ENCODE data around the gene NKD1. TPM values are rescaled to one million over a fixed set of nuclear protein-coding genes. Genes with fewer than 3 reads are reported as not detected.

The NKD1 gene
- total and polyA plus RNA-seq, 2 of the 8 experiments (the other 6 are each of a cell fraction or from before 2014, with no cell fraction given): 0.70 to 4.5 TPM

DNA sequence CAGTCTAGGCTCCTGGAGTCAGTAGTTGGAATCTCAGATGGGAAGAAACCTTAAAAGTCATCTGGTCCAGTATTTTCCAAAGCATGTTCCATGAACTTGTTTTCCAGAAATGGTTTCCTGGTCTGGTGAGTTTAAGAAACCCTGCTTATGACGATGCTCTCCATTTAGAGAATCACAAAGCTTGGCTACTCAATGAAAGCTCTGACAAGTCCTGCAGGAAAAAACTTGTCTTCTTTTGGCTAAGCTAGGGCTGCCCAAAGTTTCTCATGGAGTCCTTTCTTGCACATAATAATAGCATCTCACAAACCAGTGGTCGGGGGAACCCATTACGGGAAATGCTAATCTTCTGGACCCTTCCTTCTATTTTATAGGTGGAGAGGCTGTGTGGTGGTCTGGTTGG lies 5.5 kb upstream of the NKD1 start:
- no peak overlapping the region for H4K5ac ChIP-seq (ENCODE audit: insufficient read length, low read depth, low read length)
- no peak overlapping the region for H3K4me2 ChIP-seq (ENCODE audit: insufficient read depth in 1 of 2, low read depth in 2 of 2, low read length in 2 of 2)
- POLR2A ChIA-PET (ENCODE audit: partially characterized antibody): no interaction called here
- WGBS, 2 experiments (ENCODE audit: extremely low coverage in 1 of 2, insufficient coverage in 1 of 2, insufficient read length in 1 of 2, insufficient replicate concordance in 2 of 2, low coverage in 1 of 2, low lambda C conversion rate in 2 of 2, missing lambda C conversion rate in 1 of 2): 92% methylated on average over 3 of the region's 3 CpGs; no CpG with 5 or more reads in 1 of the 2 experiments
- no peak overlapping the region for H3K9ac ChIP-seq (replicated peaks in 1 of 4; ENCODE audit: extremely low read depth in 1 of 4, low read depth in 3 of 4, low read length in 3 of 4)
- H3K23me2 ChIP-seq (ENCODE audit: low read depth, low read length): peaks cover 2% of the 10 kb centered on the region; the same call in 1 of the 2 replicates
- no peak overlapping the region for H4K91ac ChIP-seq (replicated peaks; ENCODE audit: insufficient read length, low read length)
- H3K27ac ChIP-seq (ENCODE audit: low read depth, low read length): no peak overlapping the region
- H3K18ac ChIP-seq (ENCODE audit: extremely low read depth, low read length): no peak overlapping the region
- no peaks in the 10 kb centered on the region for H3K79me2 ChIP-seq (ENCODE audit: control insufficient read depth in 1 of 2, insufficient read depth in 2 of 2, low read length in 2 of 2)
- H4K8ac ChIP-seq (ENCODE audit: extremely low read depth, insufficient read depth, low read length): no peak overlapping the region
- no peak overlapping the region for H2BK15ac ChIP-seq (ENCODE audit: low read length)
- H3K23ac ChIP-seq (ENCODE audit: insufficient read length): no peak overlapping the region
- H2BK120ac ChIP-seq (replicated peaks; ENCODE audit: low read depth, low read length): no peak overlapping the region
- no peak overlapping the region for H2BK12ac ChIP-seq (ENCODE audit: low read depth, low read length)
- no peak overlapping the region for H3K4ac ChIP-seq (replicated peaks; ENCODE audit: insufficient read length, low read depth, low read length)
- no peaks in the 10 kb centered on the region for H3K36me3 ChIP-seq (ENCODE audit: control insufficient read depth in 2 of 4, insufficient read depth in 4 of 4, low read length in 3 of 4)
- H3K4me3 ChIP-seq (ENCODE audit: extremely low read depth in 1 of 4, insufficient read depth in 2 of 4, low read depth in 3 of 4, low read length in 4 of 4): no peak overlapping the region
- H2BK5ac ChIP-seq (ENCODE audit: low read depth, low read length): no peak overlapping the region
- H2BK20ac ChIP-seq (ENCODE audit: low read length): no peak overlapping the region
- H3K79me1 ChIP-seq (ENCODE audit: low read depth, low read length): no peaks in the 10 kb centered on the region
- H3K27me3 ChIP-seq (replicated peaks in 1 of 4; ENCODE audit: control insufficient read depth in 3 of 4, extremely low read depth in 1 of 4, insufficient read depth in 3 of 4, low read length in 3 of 4): peaks cover 0 to 15% (median 10%) of the 10 kb centered on the region in 4 experiments; a peak in 4 of 7 replicates
- no peak overlapping the region for H2AK5ac ChIP-seq (ENCODE audit: low read depth, low read length)
- peaks cover 0 to 7% (median 3%) of the 10 kb centered on the region in 4 experiments; a peak in 4 of 7 replicates for H3K4me1 ChIP-seq (replicated peaks in 1 of 4; ENCODE audit: control insufficient read depth in 3 of 4, insufficient read depth in 4 of 4, low read length in 3 of 4)
- no peak for FAIRE-seq
- H3K56ac ChIP-seq (replicated peaks; ENCODE audit: insufficient read length, low read depth, low read length): no peak overlapping the region
- H3K9me3 ChIP-seq (ENCODE audit: insufficient read depth in 2 of 2, low read depth in 1 of 2, low read length in 1 of 2): no peaks in the 10 kb centered on the region
- no peak overlapping the region for H3K14ac ChIP-seq (ENCODE audit: insufficient read length)
- no peak overlapping the region for H2AFZ ChIP-seq (ENCODE audit: low read length)
- CTCF ChIA-PET (ENCODE audit: partially characterized antibody): interaction anchor here (0.9 to 4.8 kb wide), 6 partner anchors 35 to 125 kb away, joined by 3 to 22 read pairs (median 4); no protein-coding TSS in a partner anchor
- no peaks in the 10 kb centered on the region for H4K20me1 ChIP-seq (replicated peaks in 1 of 2; ENCODE audit: control insufficient read depth in 1 of 2, insufficient read depth in 2 of 2, low read length in 2 of 2)
- DNase-seq (ENCODE audit: low read depth in 1 of 2, low spot score in 2 of 2): no peak

All from H1 (cell line).